H1 (cell line): Measurements from ENCODE around the gene ADGRG2. TPM values are rescaled to one million over a fixed set of nuclear protein-coding genes. Genes with fewer than 3 reads are reported as not detected.

ENCODE experiments used
- CTCF ChIA-PET: fragments of 300-600 bp; sonication (Branson Sonifier 250); formaldehyde crosslinking; loops from one replicate; lab custom pipeline; 2021; ENCODE audit not compliant: partially characterized antibody; lab: Charles Lee
- POLR2A ChIA-PET: fragments of 300-600 bp; sonication (Branson Sonifier 250); formaldehyde crosslinking; loops from one replicate; lab custom pipeline; 2021; ENCODE audit warnings: inconsistent platforms; ENCODE audit not compliant: partially characterized antibody; lab: Charles Lee
- DNase-seq, 2 experiments: peaks; one replicate each; pipeline versions ENCODE4 v3.0.0 to v3.0.0-alpha.2; 2010 to 2022; ENCODE audit warnings: low spot score in 2 of 2, low read depth in 1 of 2, mixed read lengths in 1 of 2
- FAIRE-seq: peaks from 2 replicates; lab custom pipeline; 2011; peaks lifted over from hg19 to GRCh38; lab: Jason Lieb, UNC
- H2AFZ ChIP-seq: 2 replicates; pipeline ENCODE4 v1.8.1; 2012; ENCODE audit warnings: low read length, inconsistent platforms
- H2AK5ac ChIP-seq: 2 replicates; pipeline ENCODE4 v1.6.1; 2013; ENCODE audit warnings: low read depth, low read length
- H2BK120ac ChIP-seq: replicated peaks from 2 replicates; pipeline ENCODE3; 2013; ENCODE audit warnings: low read depth, low read length, inconsistent platforms
- H2BK12ac ChIP-seq: 2 replicates; pipeline ENCODE4 v1.6.1; 2013; ENCODE audit warnings: low read depth, low read length
- H2BK15ac ChIP-seq: 2 replicates; pipeline ENCODE4 v1.6.1; 2013; ENCODE audit warnings: low read length
- H2BK20ac ChIP-seq: 2 replicates; pipeline ENCODE4 v1.6.1; 2013; ENCODE audit warnings: low read length
- H2BK5ac ChIP-seq: 2 replicates; pipeline ENCODE4 v1.6.1; 2013; ENCODE audit warnings: low read depth, low read length
- H3K14ac ChIP-seq: 2 replicates; pipeline ENCODE4 v1.6.1; 2013; ENCODE audit warnings: inconsistent platforms; ENCODE audit not compliant: insufficient read length
- H3K18ac ChIP-seq: 2 replicates; pipeline ENCODE4 v1.6.1; 2013; ENCODE audit warnings: low read length; ENCODE audit errors: extremely low read depth
- H3K23ac ChIP-seq: 2 replicates; pipeline ENCODE4 v1.6.1; 2013; ENCODE audit warnings: inconsistent platforms; ENCODE audit not compliant: insufficient read length
- H3K23me2 ChIP-seq: 2 replicates; pipeline ENCODE4 v1.6.1; 2013; ENCODE audit warnings: low read depth, low read length
- H3K27ac ChIP-seq: 2 replicates; pipeline ENCODE4 v1.6.1; 2011; ENCODE audit warnings: low read depth, low read length, inconsistent platforms
- H3K27me3 ChIP-seq, 4 experiments: replicated peaks in 1 of 4; 1 replicate in 1 of 4; 2 replicates in 3 of 4; pipeline versions ENCODE4 v1.6.1 to v1.8.1; 2011 to 2013; ENCODE audit warnings: low read length in 3 of 4, mild to moderate bottlenecking in 3 of 4, inconsistent platforms in 2 of 4, mixed read lengths in 2 of 4, moderate library complexity in 1 of 4; ENCODE audit not compliant: control insufficient read depth in 3 of 4, insufficient read depth in 3 of 4; ENCODE audit errors: extremely low read depth in 1 of 4
- H3K36me3 ChIP-seq, 4 experiments: 2 replicates each; pipeline versions ENCODE4 v1.6.1 to v1.8.1; 2011 to 2013; ENCODE audit warnings: mild to moderate bottlenecking in 4 of 4, low read length in 3 of 4, moderate library complexity in 2 of 4, control low read depth in 1 of 4, inconsistent platforms in 1 of 4; ENCODE audit not compliant: insufficient read depth in 4 of 4, control insufficient read depth in 2 of 4
- H3K4ac ChIP-seq: replicated peaks from 2 replicates; pipeline ENCODE3; 2013; ENCODE audit warnings: low read length, low read depth, mixed read lengths, inconsistent platforms; ENCODE audit not compliant: insufficient read length
- H3K4me1 ChIP-seq, 4 experiments: replicated peaks in 1 of 4; 1 replicate in 1 of 4; 2 replicates in 3 of 4; pipeline versions ENCODE4 v1.6.1 to v1.8.1; 2011 to 2013; ENCODE audit warnings: low read length in 3 of 4, inconsistent platforms in 2 of 4, mixed read lengths in 1 of 4; ENCODE audit not compliant: insufficient read depth in 4 of 4, control insufficient read depth in 3 of 4
- H3K4me2 ChIP-seq, 2 experiments: 2 replicates each; pipeline versions ENCODE4 v1.6.1 to v1.8.1; 2011 to 2013; ENCODE audit warnings: low read depth in 2 of 2, low read length in 2 of 2, control low read depth in 1 of 2, inconsistent platforms in 1 of 2, mild to moderate bottlenecking in 1 of 2; ENCODE audit not compliant: insufficient read depth in 1 of 2
- H3K4me3 ChIP-seq, 4 experiments: fragments of 200-600, 300-600 bp in 1 of 4; sonication (generic), shearing (Covaris generic), sonication (Bioruptor Twin) in 1 of 4; 2 replicates each; pipeline versions ENCODE4 v1.5.1 to v1.8.1; 2011 to 2016; ENCODE audit warnings: low read length in 4 of 4, low read depth in 3 of 4, control low read depth in 2 of 4, inconsistent platforms in 2 of 4, mild to moderate bottlenecking in 2 of 4, mixed read lengths in 1 of 4, moderate library complexity in 1 of 4; ENCODE audit not compliant: insufficient read depth in 2 of 4; ENCODE audit errors: extremely low read depth in 1 of 4
- H3K56ac ChIP-seq: replicated peaks from 2 replicates; pipeline ENCODE3; 2013; ENCODE audit warnings: low read depth, mild to moderate bottlenecking, mixed read lengths, low read length, inconsistent platforms; ENCODE audit not compliant: insufficient read length
- H3K79me1 ChIP-seq: 2 replicates; pipeline ENCODE4 v1.6.1; 2013; ENCODE audit warnings: low read depth, low read length, control low read depth
- H3K79me2 ChIP-seq, 2 experiments: 2 replicates each; pipeline versions ENCODE4 v1.6.1 to v1.8.1; 2012 to 2013; ENCODE audit warnings: low read length in 2 of 2, mild to moderate bottlenecking in 2 of 2, inconsistent platforms in 1 of 2; ENCODE audit not compliant: insufficient read depth in 2 of 2, control insufficient read depth in 1 of 2
- H3K9ac ChIP-seq, 4 experiments: replicated peaks in 1 of 4; 1 replicate in 1 of 4; 2 replicates in 3 of 4; pipeline versions ENCODE4 v1.6.1 to v1.8.1; 2011 to 2013; ENCODE audit warnings: low read depth in 3 of 4, low read length in 3 of 4, control low read depth in 2 of 4, mild to moderate bottlenecking in 2 of 4, moderate library complexity in 2 of 4, inconsistent platforms in 1 of 4; ENCODE audit errors: extremely low read depth in 1 of 4
- H3K9me3 ChIP-seq, 2 experiments: 2 replicates each; pipeline versions ENCODE4 v1.6.1 to v1.8.1; 2012 to 2013; ENCODE audit warnings: mild to moderate bottlenecking in 2 of 2, moderate library complexity in 2 of 2, control low read depth in 1 of 2, inconsistent platforms in 1 of 2, low read depth in 1 of 2, low read length in 1 of 2, mixed read lengths in 1 of 2; ENCODE audit not compliant: insufficient read depth in 2 of 2
- H4K20me1 ChIP-seq, 2 experiments: replicated peaks in 1 of 2; 2 replicates each; pipeline versions ENCODE3 to v1.8.1; 2011 to 2013; ENCODE audit warnings: inconsistent platforms in 2 of 2, low read length in 2 of 2, mild to moderate bottlenecking in 1 of 2; ENCODE audit not compliant: insufficient read depth in 2 of 2, control insufficient read depth in 1 of 2
- H4K5ac ChIP-seq: 2 replicates; pipeline ENCODE4 v1.6.1; 2013; ENCODE audit warnings: low read length, low read depth, mixed read lengths, inconsistent platforms; ENCODE audit not compliant: insufficient read length
- H4K8ac ChIP-seq: 2 replicates; pipeline ENCODE4 v1.8.0; 2013; ENCODE audit warnings: mild to moderate bottlenecking, moderate library complexity, low read length, inconsistent platforms; ENCODE audit not compliant: insufficient read depth; ENCODE audit errors: extremely low read depth
- H4K91ac ChIP-seq: replicated peaks from 2 replicates; pipeline ENCODE3; 2013; ENCODE audit warnings: low read length, mixed read lengths, inconsistent platforms; ENCODE audit not compliant: insufficient read length
- ASH2L ChIP-seq: fragments of 200-600, 300-600 bp; sonication (generic); IDR thresholded peaks from one replicate; pipeline ENCODE4 v1.7.1; 2017; ENCODE audit warnings: low read length
- GABPA ChIP-seq: IDR thresholded peaks from 2 replicates; pipeline ENCODE4 v1.6.1; 2011; ENCODE audit warnings: mild to moderate bottlenecking, low read length, moderate library complexity, borderline replicate concordance; ENCODE audit not compliant: insufficient read depth
- HDAC6 ChIP-seq: IDR thresholded peaks from one replicate; pipeline ENCODE4 v1.7.1; 2012; ENCODE audit warnings: low read depth, mild to moderate bottlenecking, inconsistent platforms, low read length, moderate library complexity
- KDM1A ChIP-seq: fragments of 200-600, 300-600 bp; sonication (generic); IDR thresholded peaks from 2 replicates; pipeline ENCODE4 v1.7.1; 2016; ENCODE audit warnings: mild to moderate bottlenecking, low read length, borderline replicate concordance
- PHF8 ChIP-seq: fragments of 200-600 bp; sonication (generic); conservative IDR thresholded peaks from 2 replicates; pipeline ENCODE4 v1.7.1; 2012; ENCODE audit warnings: low read depth, mild to moderate bottlenecking, inconsistent platforms, low read length, moderate library complexity
- POU5F1 ChIP-seq: IDR thresholded peaks from 2 replicates; pipeline ENCODE4 v1.6.1; 2011; ENCODE audit warnings: low read depth, mild to moderate bottlenecking, low read length, moderate library complexity
- RXRA ChIP-seq: IDR thresholded peaks from 2 replicates; pipeline ENCODE4 v1.6.1; 2011; ENCODE audit warnings: low read depth, mild to moderate bottlenecking, low read length, moderate library complexity; ENCODE audit not compliant: insufficient read depth
- SIX5 ChIP-seq: IDR thresholded peaks from 2 replicates; pipeline ENCODE4 v1.6.1; 2011; ENCODE audit warnings: mild to moderate bottlenecking, low read depth, low read length
- WGBS, 2 experiments: shearing (Covaris generic) in 1 of 2; methylation state at CpG; one replicate each; pipeline versions ENCODE4 v1.1.6 to v1.1.7; 2013 to 2015; ENCODE audit warnings: low lambda C conversion rate in 2 of 2, mixed read lengths in 2 of 2, inconsistent platforms in 1 of 2, low coverage in 1 of 2, missing lambda C conversion rate in 1 of 2; ENCODE audit not compliant: insufficient replicate concordance in 2 of 2, insufficient coverage in 1 of 2, insufficient read length in 1 of 2; ENCODE audit errors: extremely low coverage in 1 of 2, missing lambda C conversion rate in 1 of 2; 5-methylcytosine and 5-hydroxymethylcytosine counted together
- polyA plus RNA-seq, 7 experiments: library from polyadenylated mRNA; depleted of rRNA in 3 of 7; stranded (reverse) in 5 of 7; unstranded in 2 of 7; fragments of >200 nt in 5 of 7; fragments of 200-250 nt in 2 of 7; gene quantifications; 1 replicate in 5 of 7; 2 replicates in 1 of 7; 4 replicates in 1 of 7; pipeline versions ENCODE4 v1.2.1 to v1.2.3, GENCODE V29; 2011 to 2013; ENCODE audit warnings: missing spikeins in 2 of 7, mixed read lengths in 2 of 7
- total RNA-seq: library from RNA; stranded (reverse); fragmentation: NEBNext Ultra II Directional; extraction: Animal tissue kit (Norgen Biotek cat#: 25700); gene quantifications from 2 replicates; pipeline ENCODE4 v1.2.1, GENCODE V29; 2021
- TF ChIP-seq, protein P1 (sequence below): IDR thresholded peaks from 2 replicates; pipeline ENCODE4 v1.6.1; 2012; ENCODE audit warnings: inconsistent platforms
- TF ChIP-seq, protein P2 (sequence below): IDR thresholded peaks from 2 replicates; pipeline ENCODE4 v1.6.1; 2012; ENCODE audit warnings: inconsistent platforms
- TF ChIP-seq, protein P3 (sequence below), 3 experiments: IDR thresholded peaks; 1 replicate in 2 of 3; 2 replicates in 1 of 3; pipeline versions ENCODE4 v1.5.1 to v1.6.1; 2011; ENCODE audit warnings: low read length in 3 of 3, mild to moderate bottlenecking in 3 of 3, inconsistent platforms in 2 of 3, low read depth in 1 of 3, moderate library complexity in 1 of 3; ENCODE audit not compliant: insufficient read depth in 1 of 3; ENCODE audit errors: control extremely low read depth in 1 of 3

ADGRG2 gene
- total and polyA plus RNA-seq, 2 of the 8 experiments (the other 6 are each of a cell fraction or from before 2014, with no cell fraction given): 8.9 to 13.3 TPM

DNA sequence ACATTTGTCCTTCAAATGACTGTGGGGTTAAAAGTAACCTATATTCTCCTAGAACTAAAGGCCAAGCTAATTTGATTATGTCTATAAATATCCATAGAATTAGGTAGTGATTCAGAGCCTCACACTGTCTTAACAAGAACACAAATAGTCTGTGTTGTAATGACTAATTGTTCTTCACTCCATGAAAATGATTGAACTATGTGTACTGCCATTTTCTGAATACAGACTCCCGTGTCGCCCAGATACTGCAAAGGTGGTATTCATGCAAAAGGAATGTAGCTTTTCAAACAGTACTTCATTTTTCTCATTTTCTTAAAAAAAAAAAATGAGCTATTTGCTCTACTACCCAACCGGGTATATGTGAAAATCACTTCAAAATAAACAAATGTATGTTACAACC lies 127.0 kb downstream of the ADGRG2 start:
- no peak overlapping the region for H2BK120ac ChIP-seq
- H3K56ac ChIP-seq: no peak overlapping the region
- no peaks in the 10 kb centered on the region for H3K23me2 ChIP-seq
- H2BK5ac ChIP-seq: no peak overlapping the region
- no peak overlapping the region for H4K5ac ChIP-seq
- H3K4me1 ChIP-seq: peaks cover 0 to 5% (median 2%) of the 10 kb centered on the region in 4 experiments; a peak in 4 of 7 replicates
- no peaks in the 10 kb centered on the region for H3K9me3 ChIP-seq
- H3K27ac ChIP-seq: no peak overlapping the region
- H3K4ac ChIP-seq: no peak overlapping the region
- no peak overlapping the region for H3K4me2 ChIP-seq
- WGBS, 2 experiments: 97% methylated on average over 3 of the region's 3 CpGs; no CpG with 5 or more reads in 1 of the 2 experiments
- POLR2A ChIA-PET: no interaction called here
- H4K20me1 ChIP-seq: no peaks in the 10 kb centered on the region
- FAIRE-seq: no peak
- H4K91ac ChIP-seq: no peak overlapping the region
- no peaks in the 10 kb centered on the region for H3K27me3 ChIP-seq
- no peak overlapping the region for H3K18ac ChIP-seq
- no peak overlapping the region for H2AFZ ChIP-seq
- H3K9ac ChIP-seq: no peak overlapping the region
- no peak overlapping the region for H3K23ac ChIP-seq
- DNase-seq: no peak
- H3K14ac ChIP-seq: no peak overlapping the region
- CTCF ChIA-PET: interaction anchor here (0.6 to 1.1 kb wide), 3 partner anchors 22 to 651 kb away, joined by 3 to 5 read pairs (median 4); no protein-coding TSS in a partner anchor
- H2BK15ac ChIP-seq: no peak overlapping the region
- no peak overlapping the region for H2AK5ac ChIP-seq
- H3K36me3 ChIP-seq: no peaks in the 10 kb centered on the region; a peak in 1 of 8 replicates
- H3K79me1 ChIP-seq: no peaks in the 10 kb centered on the region
- no peak overlapping the region for H2BK20ac ChIP-seq
- no peak overlapping the region for H3K4me3 ChIP-seq
- H3K79me2 ChIP-seq: no peaks in the 10 kb centered on the region
- no peak overlapping the region for H4K8ac ChIP-seq
- H2BK12ac ChIP-seq: no peak overlapping the region
- no peak for TF ChIP-seq GABPA
- TF ChIP-seq, protein P1, sequence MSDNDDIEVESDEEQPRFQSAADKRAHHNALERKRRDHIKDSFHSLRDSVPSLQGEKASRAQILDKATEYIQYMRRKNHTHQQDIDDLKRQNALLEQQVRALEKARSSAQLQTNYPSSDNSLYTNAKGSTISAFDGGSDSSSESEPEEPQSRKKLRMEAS: no peak
- no peak for TF ChIP-seq RXRA
- TF ChIP-seq, protein P2, sequence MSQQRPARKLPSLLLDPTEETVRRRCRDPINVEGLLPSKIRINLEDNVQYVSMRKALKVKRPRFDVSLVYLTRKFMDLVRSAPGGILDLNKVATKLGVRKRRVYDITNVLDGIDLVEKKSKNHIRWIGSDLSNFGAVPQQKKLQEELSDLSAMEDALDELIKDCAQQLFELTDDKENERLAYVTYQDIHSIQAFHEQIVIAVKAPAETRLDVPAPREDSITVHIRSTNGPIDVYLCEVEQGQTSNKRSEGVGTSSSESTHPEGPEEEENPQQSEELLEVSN: no peak
- TF ChIP-seq POU5F1: no peak
- no peak for TF ChIP-seq ASH2L
- TF ChIP-seq KDM1A: no peak
- TF ChIP-seq SIX5: no peak
- no peak for TF ChIP-seq HDAC6
- TF ChIP-seq, protein P3, sequence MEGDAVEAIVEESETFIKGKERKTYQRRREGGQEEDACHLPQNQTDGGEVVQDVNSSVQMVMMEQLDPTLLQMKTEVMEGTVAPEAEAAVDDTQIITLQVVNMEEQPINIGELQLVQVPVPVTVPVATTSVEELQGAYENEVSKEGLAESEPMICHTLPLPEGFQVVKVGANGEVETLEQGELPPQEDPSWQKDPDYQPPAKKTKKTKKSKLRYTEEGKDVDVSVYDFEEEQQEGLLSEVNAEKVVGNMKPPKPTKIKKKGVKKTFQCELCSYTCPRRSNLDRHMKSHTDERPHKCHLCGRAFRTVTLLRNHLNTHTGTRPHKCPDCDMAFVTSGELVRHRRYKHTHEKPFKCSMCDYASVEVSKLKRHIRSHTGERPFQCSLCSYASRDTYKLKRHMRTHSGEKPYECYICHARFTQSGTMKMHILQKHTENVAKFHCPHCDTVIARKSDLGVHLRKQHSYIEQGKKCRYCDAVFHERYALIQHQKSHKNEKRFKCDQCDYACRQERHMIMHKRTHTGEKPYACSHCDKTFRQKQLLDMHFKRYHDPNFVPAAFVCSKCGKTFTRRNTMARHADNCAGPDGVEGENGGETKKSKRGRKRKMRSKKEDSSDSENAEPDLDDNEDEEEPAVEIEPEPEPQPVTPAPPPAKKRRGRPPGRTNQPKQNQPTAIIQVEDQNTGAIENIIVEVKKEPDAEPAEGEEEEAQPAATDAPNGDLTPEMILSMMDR (IDR thresholded peaks at IDR 0.05; ENCODE audit: control extremely low read depth in 1 of 3, insufficient read depth in 1 of 3, low read depth in 1 of 3, low read length in 3 of 3): no peak
- no peak for TF ChIP-seq PHF8
